Central memory CD8-positive, alpha-beta T cell (primary cell): Measurements from ENCODE around the gene TMEM100.

Experiments used
- ATAC-seq: fragments of 150-1000 bp; cut with Tn5 transposase; replicated peaks from 2 replicates; pipeline ENCODE4 v1.10.0; 2022; ENCODE audit warnings: mild to moderate bottlenecking, moderate FRiP score, moderate number of reproducible peaks; ENCODE audit not compliant: poor library complexity, severe bottlenecking; ENCODE audit errors: extremely low read depth
- DNase-seq, 2 donors: peaks; one replicate each; pipeline ENCODE4 v3.0.0; 2021; ENCODE audit warnings: low spot score in 2 of 2
- H3K27ac Mint-ChIP-seq: one replicate; pipeline ENCODE4 v1.8.0; 2022; ENCODE audit warnings: low read depth, mild to moderate bottlenecking, moderate library complexity, mixed read lengths
- H3K27me3 Mint-ChIP-seq: one replicate; pipeline ENCODE4 v1.8.0; 2022; ENCODE audit warnings: mixed read lengths
- H3K36me3 Mint-ChIP-seq: one replicate; pipeline ENCODE4 v1.8.0; 2022; ENCODE audit warnings: mild to moderate bottlenecking, moderate library complexity, mixed read lengths; ENCODE audit not compliant: insufficient read depth
- H3K4me1 Mint-ChIP-seq: one replicate; pipeline ENCODE4 v1.8.0; 2022; ENCODE audit warnings: mixed read lengths
- H3K4me3 Mint-ChIP-seq: one replicate; pipeline ENCODE4 v1.8.0; 2022; ENCODE audit warnings: mild to moderate bottlenecking, moderate library complexity, mixed read lengths
- H3K9me3 Mint-ChIP-seq: one replicate; pipeline ENCODE4 v1.8.0; 2022; ENCODE audit warnings: mixed read lengths

Gene TMEM100

GRCh38 chr17:55726440-55726839 is 3.8 kb upstream of the TMEM100 start:
- Mint-ChIP-seq H3K27me3 (peaks cover 79% of the 10 kb centered on the region), H3K27ac (no peak overlapping the region), H3K36me3 (peaks cover 2% of the 10 kb centered on the region), H3K4me3 (no peak overlapping the region), H3K9me3 (no peaks in the 10 kb centered on the region), H3K4me1 (no peaks in the 10 kb centered on the region)
- no peak for ATAC-seq
- DNase-seq: no peak

- Mint-ChIP-seq H3K9me3 (no peaks in the 10 kb centered on the region), H3K27ac (no peak overlapping the region)
- no peak for ATAC-seq
Measured at GRCh38 chr17:55723488-55723848, 804 bp upstream of the TMEM100 start.

GRCh38 chr17:55722016-55722736 is 488 bp downstream of the TMEM100 start:
- ATAC-seq (no peak), DNase-seq (no peak)
- no peaks in the 10 kb centered on the region for H3K4me1 Mint-ChIP-seq
- no peak overlapping the region for H3K4me3 Mint-ChIP-seq
- no peaks in the 10 kb centered on the region for H3K9me3 Mint-ChIP-seq
- H3K36me3 Mint-ChIP-seq: no peaks in the 10 kb centered on the region
- no peak overlapping the region for H3K27ac Mint-ChIP-seq
- H3K27me3 Mint-ChIP-seq: peaks cover 78% of the 10 kb centered on the region

More at GRCh38 chr17:55723488-55723848, 804 bp upstream of the TMEM100 start:
- Mint-ChIP-seq H3K27me3 (peaks cover 87% of the 10 kb centered on the region), H3K36me3 (no peaks in the 10 kb centered on the region), H3K4me1 (no peaks in the 10 kb centered on the region), H3K4me3 (no peak overlapping the region)
- DNase-seq: no peak

GRCh38 chr17:55720919-55721836 is 1.5 kb downstream of the TMEM100 start:
- no peaks in the 10 kb centered on the region for H3K36me3 Mint-ChIP-seq
- DNase-seq: no peak
- H3K4me1 Mint-ChIP-seq: no peaks in the 10 kb centered on the region
- H3K27me3 Mint-ChIP-seq: peaks cover 68% of the 10 kb centered on the region
- H3K4me3 Mint-ChIP-seq: no peak overlapping the region
- ATAC-seq: no peak
- no peaks in the 10 kb centered on the region for H3K9me3 Mint-ChIP-seq
- H3K27ac Mint-ChIP-seq: no peak overlapping the region

- H3K4me3 Mint-ChIP-seq: no peak overlapping the region
- H3K27me3 Mint-ChIP-seq: peaks cover 40% of the 10 kb centered on the region
- no peak for ATAC-seq
- H3K36me3 Mint-ChIP-seq: no peaks in the 10 kb centered on the region
- no peaks in the 10 kb centered on the region for H3K4me1 Mint-ChIP-seq
- H3K9me3 Mint-ChIP-seq: no peaks in the 10 kb centered on the region
- H3K27ac Mint-ChIP-seq: no peak overlapping the region
- DNase-seq: peak; percentile 20 to 21
Measured at GRCh38 chr17:55717898-55718735, 4.5 kb downstream of the TMEM100 start.

- no peak overlapping the region for H3K4me3 Mint-ChIP-seq
- H3K36me3 Mint-ChIP-seq: no peaks in the 10 kb centered on the region
- H3K27me3 Mint-ChIP-seq: peaks cover 33% of the 10 kb centered on the region
- no peaks in the 10 kb centered on the region for H3K4me1 Mint-ChIP-seq
- ATAC-seq (no peak), DNase-seq (no peak)
- H3K27ac Mint-ChIP-seq: no peak overlapping the region
- no peaks in the 10 kb centered on the region for H3K9me3 Mint-ChIP-seq
Measured at GRCh38 chr17:55717432-55717831, 5.2 kb downstream of the TMEM100 start.

GRCh38 chr17:55710829-55711496 is 11.7 kb downstream of the TMEM100 start:
- no peak overlapping the region for H3K27ac Mint-ChIP-seq
- no peak for DNase-seq

GRCh38 chr17:55710410-55710809 is 12.3 kb downstream of the TMEM100 start:
- no peaks in the 10 kb centered on the region for H3K4me1 Mint-ChIP-seq

More at GRCh38 chr17:55710829-55711496, 11.7 kb downstream of the TMEM100 start:
- Mint-ChIP-seq H3K4me1 (no peaks in the 10 kb centered on the region), H3K27me3 (peaks cover 22% of the 10 kb centered on the region), H3K9me3 (no peaks in the 10 kb centered on the region), H3K4me3 (no peak overlapping the region), H3K36me3 (no peaks in the 10 kb centered on the region)
- ATAC-seq: no peak

GRCh38 chr17:55709984-55710383 is 12.7 kb downstream of the TMEM100 start:
- no peaks in the 10 kb centered on the region for H3K36me3 Mint-ChIP-seq
- no peaks in the 10 kb centered on the region for H3K4me1 Mint-ChIP-seq
- DNase-seq (no peak), ATAC-seq (no peak)
- H3K27me3 Mint-ChIP-seq: peaks cover 28% of the 10 kb centered on the region
- no peak overlapping the region for H3K4me3 Mint-ChIP-seq
- H3K9me3 Mint-ChIP-seq: no peaks in the 10 kb centered on the region
- no peak overlapping the region for H3K27ac Mint-ChIP-seq

More at GRCh38 chr17:55710410-55710809, 12.3 kb downstream of the TMEM100 start:
- Mint-ChIP-seq H3K27ac (no peak overlapping the region), H3K4me3 (no peak overlapping the region), H3K9me3 (no peaks in the 10 kb centered on the region), H3K27me3 (peaks cover 28% of the 10 kb centered on the region), H3K36me3 (no peaks in the 10 kb centered on the region)
- DNase-seq (no peak), ATAC-seq (no peak)

- no peak overlapping the region for H3K4me3 Mint-ChIP-seq
- H3K36me3 Mint-ChIP-seq: no peaks in the 10 kb centered on the region
- ATAC-seq (no peak), DNase-seq (no peak)
- H3K4me1 Mint-ChIP-seq: no peaks in the 10 kb centered on the region
- H3K27me3 Mint-ChIP-seq: peaks cover 33% of the 10 kb centered on the region
- no peak overlapping the region for H3K27ac Mint-ChIP-seq
- no peaks in the 10 kb centered on the region for H3K9me3 Mint-ChIP-seq
Measured at GRCh38 chr17:55709440-55709839, 13.2 kb downstream of the TMEM100 start.

GRCh38 chr17:55708175-55708974 is 14.3 kb downstream of the TMEM100 start:
- no peaks in the 10 kb centered on the region for H3K4me1 Mint-ChIP-seq
- no peak for ATAC-seq
- no peak for DNase-seq
- no peaks in the 10 kb centered on the region for H3K9me3 Mint-ChIP-seq
- no peak overlapping the region for H3K27ac Mint-ChIP-seq
- peaks cover 36% of the 10 kb centered on the region for H3K27me3 Mint-ChIP-seq
- no peak overlapping the region for H3K4me3 Mint-ChIP-seq
- no peaks in the 10 kb centered on the region for H3K36me3 Mint-ChIP-seq
